ENCODE data around the gene TNN. TPM values are rescaled to one million over a fixed set of nuclear protein-coding genes. Genes with fewer than 3 reads are reported as not detected.

TNN gene
- total and polyA plus RNA-seq, 8 donors = 0.38 to 2.5 (median 1.9) TPM; not detected in 1

DNA sequence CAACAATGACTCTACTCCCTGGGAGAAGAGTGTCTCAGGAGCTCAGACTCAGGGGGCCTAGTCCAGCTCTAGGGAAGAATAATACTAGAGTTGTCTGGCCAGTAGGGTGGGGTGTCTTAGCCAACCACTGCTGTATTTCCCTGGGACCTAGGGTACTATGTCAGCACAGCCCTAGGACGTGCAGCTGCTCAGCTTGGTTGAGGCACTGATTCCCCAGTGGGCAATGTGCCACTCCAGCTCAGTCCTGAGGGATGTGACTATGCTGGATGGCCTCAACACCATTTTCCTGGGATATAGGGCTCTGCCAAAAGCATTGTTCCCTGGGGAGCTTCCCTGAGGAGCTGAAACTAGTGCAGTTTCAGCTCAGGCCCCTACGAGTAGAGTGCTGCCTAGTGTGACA, 47.4 kb downstream of the TNN start:
- no peak overlapping the region for H3K4me3 ChIP-seq
- H3K27ac ChIP-seq = no peak overlapping the region
- H3K36me3 ChIP-seq = no peaks in the 10 kb centered on the region
- DNase-seq (no peak), ATAC-seq (no peak)
- TF ChIP-seq CTCF (IDR thresholded peaks at IDR 0.05) = no peak
- peaks cover 0 to 19% of the 10 kb centered on the region in 2 donors for H3K9me3 ChIP-seq
- no peaks in the 10 kb centered on the region for H3K27me3 ChIP-seq
- H3K4me1 ChIP-seq = no peaks in the 10 kb centered on the region
- intact Hi-C loops (cut with DNase I) = no loop called here

DNA sequence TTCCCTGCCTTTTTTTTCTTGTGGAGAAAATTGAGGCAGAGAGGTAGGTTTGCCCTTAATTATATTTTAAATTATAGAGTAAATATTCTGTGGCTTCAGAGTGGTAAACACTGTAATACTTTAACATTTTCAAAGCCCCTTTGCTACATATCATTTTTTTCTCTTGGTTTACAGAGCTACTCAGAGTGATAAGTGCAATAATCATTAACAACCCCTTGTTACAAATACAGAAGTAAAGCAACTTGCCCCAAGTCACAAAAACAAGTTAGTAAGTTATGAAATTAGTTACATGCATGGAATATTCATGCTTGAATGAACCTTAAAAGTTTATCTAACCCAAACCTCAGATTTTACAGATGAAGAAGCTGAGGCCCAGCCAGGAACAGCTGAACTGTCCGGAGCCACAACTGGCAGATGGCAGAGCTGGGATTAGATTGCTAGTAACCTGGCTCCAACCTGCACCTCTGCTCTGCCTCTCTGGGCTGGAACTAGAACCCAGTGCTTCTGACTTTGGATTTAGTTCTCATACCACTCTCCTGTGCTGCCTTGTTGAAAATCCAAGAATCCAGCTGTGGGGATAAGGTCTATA, 48.7 kb downstream of the TNN start:
- no peak overlapping the region for H3K27ac ChIP-seq
- no peak for DNase-seq
- no peak for TF ChIP-seq CTCF (IDR thresholded peaks at IDR 0.05)
- H3K4me3 ChIP-seq = no peak overlapping the region
- peaks cover 0 to 18% of the 10 kb centered on the region in 2 donors for H3K9me3 ChIP-seq
- intact Hi-C loops (cut with DNase I) = no loop called here
- no peaks in the 10 kb centered on the region for H3K27me3 ChIP-seq
- ATAC-seq = no peak
- H3K36me3 ChIP-seq = no peaks in the 10 kb centered on the region
- H3K4me1 ChIP-seq = no peaks in the 10 kb centered on the region

DNA sequence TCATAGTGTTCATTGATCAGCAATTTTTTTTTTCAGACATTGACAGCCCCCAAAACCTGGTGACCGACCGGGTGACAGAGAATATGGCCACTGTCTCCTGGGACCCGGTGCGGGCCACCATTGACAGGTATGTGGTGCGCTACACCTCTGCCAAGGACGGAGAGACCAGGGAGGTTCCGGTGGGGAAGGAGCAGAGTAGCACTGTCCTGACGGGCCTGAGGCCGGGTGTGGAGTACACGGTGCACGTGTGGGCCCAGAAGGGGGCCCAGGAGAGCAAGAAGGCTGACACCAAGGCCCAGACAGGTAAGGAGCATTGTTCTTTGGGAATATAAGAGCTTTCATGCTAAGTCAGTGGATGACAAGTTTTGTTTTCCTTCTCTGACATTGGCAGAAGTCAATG, 49.3 kb downstream of the TNN start:
- no peaks in the 10 kb centered on the region for H3K4me1 ChIP-seq
- no peak overlapping the region for H3K4me3 ChIP-seq
- H3K27me3 ChIP-seq = no peaks in the 10 kb centered on the region
- no peaks in the 10 kb centered on the region for H3K36me3 ChIP-seq
- intact Hi-C loops (cut with DNase I) = no loop called here
- no peak overlapping the region for H3K27ac ChIP-seq
- no peak for TF ChIP-seq CTCF (IDR thresholded peaks at IDR 0.05)
- ATAC-seq = no peak
- peaks cover 0 to 18% of the 10 kb centered on the region in 2 donors for H3K9me3 ChIP-seq
- no peak for DNase-seq

DNA sequence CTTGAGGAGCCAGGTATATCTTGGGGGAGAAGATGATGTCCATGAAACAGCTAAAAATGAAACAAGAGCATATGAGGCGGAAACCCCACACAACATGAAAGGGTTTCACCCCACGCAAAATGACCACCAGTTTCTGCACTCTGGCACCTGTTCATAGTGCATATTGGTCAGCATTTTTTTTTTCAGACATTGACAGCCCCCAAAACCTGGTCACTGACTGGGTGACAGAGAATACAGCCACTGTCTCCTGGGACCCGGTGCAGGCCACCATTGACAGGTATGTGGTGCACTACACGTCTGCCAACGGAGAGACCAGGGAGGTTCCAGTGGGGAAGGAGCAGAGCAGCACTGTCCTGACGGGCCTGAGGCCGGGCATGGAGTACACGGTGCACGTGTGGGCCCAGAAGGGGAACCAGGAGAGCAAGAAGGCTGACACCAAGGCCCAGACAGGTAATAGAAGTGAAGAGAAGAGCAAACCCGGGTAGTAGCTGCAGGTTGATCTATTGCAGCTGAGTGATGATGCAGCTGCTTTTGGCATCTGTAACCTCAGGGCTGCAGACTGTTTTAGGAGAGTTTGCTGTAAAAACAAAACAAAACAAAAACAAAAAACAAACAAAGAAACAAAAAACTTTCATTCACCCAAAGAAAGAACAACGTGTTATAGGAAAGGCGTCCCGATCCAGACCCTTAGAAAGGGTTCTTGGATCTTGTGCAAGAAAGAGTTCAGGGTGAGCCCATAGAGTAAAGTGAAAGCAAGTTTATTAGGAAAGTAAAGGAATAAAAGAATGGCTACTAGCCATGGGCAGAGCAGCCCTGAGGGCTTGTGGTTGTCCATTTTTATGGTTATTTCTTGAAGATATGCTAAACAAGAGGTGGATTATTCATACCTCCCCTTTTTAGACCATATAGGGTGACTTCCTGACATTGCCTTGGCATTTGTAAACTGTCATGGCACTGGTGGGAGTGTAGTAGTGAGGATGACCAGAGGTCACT, 51.0 kb downstream of the TNN start:
- H3K4me3 ChIP-seq = no peak overlapping the region
- ATAC-seq (no peak), DNase-seq (no peak)
- intact Hi-C loops (cut with DNase I) = no loop called here
- no peak overlapping the region for H3K27ac ChIP-seq
- H3K27me3 ChIP-seq = no peaks in the 10 kb centered on the region
- peaks cover 0 to 6% of the 10 kb centered on the region in 2 donors for H3K9me3 ChIP-seq
- TF ChIP-seq CTCF (IDR thresholded peaks at IDR 0.05) = no peak
- H3K36me3 ChIP-seq = no peaks in the 10 kb centered on the region
- no peaks in the 10 kb centered on the region for H3K4me1 ChIP-seq

DNA sequence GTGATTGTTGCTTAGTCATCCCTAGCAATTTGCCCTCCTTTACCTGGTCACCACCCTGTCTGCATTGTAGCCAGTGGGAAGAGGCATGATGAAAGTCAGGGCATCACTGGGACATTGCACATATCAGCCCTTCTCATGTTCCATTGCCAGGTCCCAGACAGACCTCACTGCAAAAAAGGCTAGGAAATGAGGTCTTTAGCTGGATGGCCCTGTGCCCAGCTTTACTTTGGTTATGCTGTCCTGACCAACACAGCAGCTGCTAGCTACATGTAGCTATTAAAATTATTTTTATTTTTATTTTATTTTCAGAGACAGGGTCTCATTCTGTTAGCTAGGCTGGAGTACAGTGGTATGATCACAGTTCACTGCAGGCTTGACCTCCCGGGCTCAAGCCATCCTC, 52.9 kb downstream of the TNN start:
- DNase-seq (peak in 1 of 4 donors; percentile 36), ATAC-seq (no peak)
- Histone ChIP-seq H3K27ac (no peak overlapping the region), H3K4me1 (peaks cover 0 to 11% of the 10 kb centered on the region in 2 donors), H3K4me3 (no peak overlapping the region), H3K36me3 (no peaks in the 10 kb centered on the region), H3K9me3 (no peaks in the 10 kb centered on the region), H3K27me3 (no peaks in the 10 kb centered on the region)
- intact Hi-C loops (cut with DNase I) = no loop called here
- no peak for TF ChIP-seq CTCF (IDR thresholded peaks at IDR 0.05)

Data from left lung (tissue), 10 donors.